K562 (cell line): ENCODE measurements around the gene GPR4. TPM values are rescaled to one million over a fixed set of nuclear protein-coding genes. Genes with fewer than 3 reads are reported as not detected.

ENCODE experiments used
- CBFA2T2 ChIP-seq: fragments of 450-650 bp; conservative IDR thresholded peaks from 2 replicates; pipeline ENCODE4 v1.6.1; 2017; ENCODE audit warnings: mild to moderate bottlenecking
- CTBP1 ChIP-seq: fragments of 450-650 bp; IDR thresholded peaks from 2 replicates; pipeline ENCODE4 v1.6.1; 2016; ENCODE audit warnings: borderline replicate concordance
- DACH1 ChIP-seq: fragments of 450-650 bp; IDR thresholded peaks from 2 replicates; pipeline ENCODE4 v1.6.1; 2018; ENCODE audit not compliant: partially characterized antibody
- HLTF ChIP-seq: fragments of 450-650 bp; IDR thresholded peaks from 2 replicates; pipeline ENCODE4 v1.6.1; 2016
- MED1 ChIP-seq: sonication (generic); formaldehyde crosslinking; IDR thresholded peaks from 2 replicates; pipeline ENCODE4 v1.8.1; 2023; ENCODE audit warnings: missing genetic modification reagents, borderline replicate concordance
- NBN ChIP-seq: fragments of 450-650 bp; IDR thresholded peaks from 2 replicates; pipeline ENCODE4 v1.6.1; 2016; ENCODE audit warnings: low read depth, mild to moderate bottlenecking
- NELFE ChIP-seq: IDR thresholded peaks from 2 replicates; pipeline ENCODE4 v1.6.1; 2011; ENCODE audit warnings: mild to moderate bottlenecking; ENCODE audit not compliant: insufficient read depth, insufficient read length
- NFE2L1 ChIP-seq: fragments of 450-650 bp; IDR thresholded peaks from 2 replicates; pipeline ENCODE4 v1.6.1; 2016; ENCODE audit warnings: missing genetic modification characterization, low read depth, mild to moderate bottlenecking, missing compliant biosample characterization, moderate library complexity, borderline replicate concordance
- OTX1 ChIP-seq: fragments of 450-650 bp; formaldehyde crosslinking; IDR thresholded peaks from 2 replicates; pipeline ENCODE4 v1.4.0; 2022; ENCODE audit warnings: mild to moderate bottlenecking
- PHF21A ChIP-seq: fragments of 450-650 bp; IDR thresholded peaks from 2 replicates; pipeline ENCODE4 v1.6.1; 2017; ENCODE audit warnings: low read depth, borderline replicate concordance
- POLR2A ChIP-seq: fragments of 450-650 bp; conservative IDR thresholded peaks from 2 replicates; pipeline ENCODE4 v1.6.1; 2016
- PTTG1 ChIP-seq: fragments of 450-650 bp; IDR thresholded peaks from 2 replicates; pipeline ENCODE4 v1.6.1; 2016; ENCODE audit warnings: low read depth, mild to moderate bottlenecking, missing genetic modification characterization, missing compliant biosample characterization
- TEAD1 ChIP-seq, 2 experiments: fragments of 450-650 bp in 1 of 2; sonication (generic) in 1 of 2; formaldehyde crosslinking; IDR thresholded peaks; 2 replicates each; pipeline versions ENCODE4 v1.4.0 to v1.8.0; 2020 to 2022; ENCODE audit warnings: mild to moderate bottlenecking in 2 of 2, missing genetic modification reagents in 1 of 2
- U2AF1 ChIP-seq: fragments of 200-400 bp; formaldehyde crosslinking; optimal IDR thresholded peaks from 2 replicates; pipeline ENCODE3; 2017; ENCODE audit warnings: mild to moderate bottlenecking, low read depth, low read length, moderate library complexity
- ZFP1 ChIP-seq: fragments of 450-650 bp; formaldehyde crosslinking; IDR thresholded peaks from 2 replicates; pipeline ENCODE4 v1.4.0; 2020; ENCODE audit warnings: mild to moderate bottlenecking, mixed read lengths
- ZFPM2 ChIP-seq: fragments of 250-450 bp; sonication (Bioruptor Pico); IDR thresholded peaks from 2 replicates; pipeline ENCODE4 v1.5.1; 2022; ENCODE audit warnings: mild to moderate bottlenecking
- ZNF175 ChIP-seq: fragments of 200-800 bp; sonication (Bioruptor generic); IDR thresholded peaks from 2 replicates; pipeline ENCODE4 v1.6.1; 2016; ENCODE audit warnings: low read depth, mild to moderate bottlenecking, missing genetic modification characterization, missing compliant biosample characterization
- ZNF282 ChIP-seq: sonication (generic); formaldehyde crosslinking; IDR thresholded peaks from 2 replicates; pipeline ENCODE4 v1.8.1; 2023; ENCODE audit warnings: missing genetic modification reagents
- polyA plus RNA-seq, 8 experiments: library from polyadenylated mRNA; depleted of rRNA in 4 of 8; stranded (reverse) in 5 of 8; unstranded in 3 of 8; fragments of >200 nt; fragmentation: Nextera tagmentation in 2 of 8; fragmentation: Illumina TruSeq in 1 of 8; extraction: Ambion mirVana in 2 of 8; extraction: Trizol in 1 of 8; gene quantifications; 2 replicates each; pipeline versions ENCODE4 v1.2.1 to v1.2.3, GENCODE V29; 2011 to 2014; ENCODE audit warnings: inconsistent platforms in 1 of 8, missing spikeins in 1 of 8
- total RNA-seq, 7 experiments: library from RNA; depleted of rRNA in 6 of 7; stranded (reverse); fragments of >200 nt in 6 of 7; fragmentation: Illumina TruSeq in 2 of 7; extraction: Trizol in 2 of 7; gene quantifications; 2 replicates each; pipeline versions ENCODE4 v1.2.1 to v1.2.3, GENCODE V29; 2011 to 2021; ENCODE audit warnings: low replicate concordance in 1 of 7
- TF ChIP-seq, protein P1 (sequence below): fragments of 450-650 bp; formaldehyde crosslinking; IDR thresholded peaks from 2 replicates; pipeline ENCODE4 v1.4.0; 2020; ENCODE audit warnings: mild to moderate bottlenecking, mixed read lengths
- TF ChIP-seq, protein P2 (sequence below): IDR thresholded peaks from 2 replicates; pipeline ENCODE4 v1.6.1; 2011; ENCODE audit warnings: borderline replicate concordance, low read depth, mild to moderate bottlenecking, moderate library complexity, low read length; ENCODE audit not compliant: insufficient read depth, poor library complexity, severe bottlenecking
- TF ChIP-seq, protein P3 (sequence below): fragments of 450-650 bp; formaldehyde crosslinking; IDR thresholded peaks from 2 replicates; pipeline ENCODE4 v1.4.0; 2022; ENCODE audit warnings: mild to moderate bottlenecking, moderate library complexity
- TF ChIP-seq, protein P4 (sequence below), 2 experiments: fragments of 450-650 bp in 1 of 2; IDR thresholded peaks; 2 replicates each; pipeline ENCODE4 v1.6.1; 2011 to 2017; ENCODE audit warnings: low read depth in 2 of 2, antibody characterized with exemption in 1 of 2, borderline replicate concordance in 1 of 2, low read length in 1 of 2, mild to moderate bottlenecking in 1 of 2, mixed read lengths in 1 of 2; ENCODE audit not compliant: control insufficient read depth in 1 of 2

GPR4 gene
- total and polyA plus RNA-seq, 9 of the 15 experiments (the other 6 are each of a cell fraction or from before 2014, with no cell fraction given): 0.03 to 0.09 (median 0.04) TPM; not detected in 5

DNA sequence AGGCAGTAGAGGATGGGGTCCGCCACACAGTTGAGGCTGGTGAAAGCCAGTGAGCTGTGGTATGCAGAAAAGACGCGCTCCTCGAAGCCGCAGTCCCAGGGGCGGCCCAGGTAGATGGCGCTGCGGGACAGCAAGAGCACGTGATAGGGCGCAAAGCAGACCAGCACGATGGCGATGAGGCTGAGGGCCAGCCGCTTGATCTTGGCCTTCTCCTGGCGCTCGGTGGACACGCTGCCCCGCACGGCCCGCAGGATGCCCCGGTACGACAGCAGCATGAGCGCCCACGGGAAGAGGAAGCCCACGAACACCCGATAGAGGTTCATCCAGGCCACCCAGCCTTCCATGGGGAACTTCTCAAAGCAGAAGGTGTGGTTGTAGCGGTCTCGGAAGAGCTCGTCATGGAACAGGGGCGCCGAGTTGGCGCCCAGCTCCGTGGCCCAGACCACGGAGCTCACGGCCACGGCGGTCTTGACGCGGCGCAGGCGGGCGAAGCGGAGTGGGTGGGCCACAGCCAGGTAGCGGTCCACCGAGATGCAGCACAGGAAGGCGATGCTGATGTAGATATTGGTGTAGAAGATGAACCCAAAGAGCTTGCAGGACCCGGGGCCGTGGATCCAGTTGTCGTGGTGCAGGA, 10.9 kb downstream of the GPR4 start (continued):
- TF ChIP-seq ZNF175 (CRISPR knock-in tag): peak; percentile 58; the same call in 1 of the 2 replicates
- peak; percentile 40; the same call in 1 of the 2 replicates for TF ChIP-seq CBFA2T2
- peak; percentile 71; the same call in 1 of the 2 replicates for TF ChIP-seq PHF21A
- TF ChIP-seq MED1 (CRISPR knock-in tag): no peak
- TF ChIP-seq HLTF: no peak
- TF ChIP-seq OTX1 (CRISPR knock-in tag): no peak
- no peak for TF ChIP-seq NFE2L1 (tag)
- no peak for TF ChIP-seq PTTG1 (tag)
- TF ChIP-seq, protein P1, sequence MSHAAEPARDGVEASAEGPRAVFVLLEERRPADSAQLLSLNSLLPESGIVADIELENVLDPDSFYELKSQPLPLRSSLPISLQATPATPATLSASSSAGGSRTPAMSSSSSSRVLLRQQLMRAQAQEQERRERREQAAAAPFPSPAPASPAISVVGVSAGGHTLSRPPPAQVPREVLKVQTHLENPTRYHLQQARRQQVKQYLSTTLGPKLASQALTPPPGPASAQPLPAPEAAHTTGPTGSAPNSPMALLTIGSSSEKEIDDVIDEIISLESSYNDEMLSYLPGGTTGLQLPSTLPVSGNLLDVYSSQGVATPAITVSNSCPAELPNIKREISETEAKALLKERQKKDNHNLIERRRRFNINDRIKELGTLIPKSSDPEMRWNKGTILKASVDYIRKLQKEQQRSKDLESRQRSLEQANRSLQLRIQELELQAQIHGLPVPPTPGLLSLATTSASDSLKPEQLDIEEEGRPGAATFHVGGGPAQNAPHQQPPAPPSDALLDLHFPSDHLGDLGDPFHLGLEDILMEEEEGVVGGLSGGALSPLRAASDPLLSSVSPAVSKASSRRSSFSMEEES (CRISPR knock-in tag): peak; percentile 87
- TF ChIP-seq CTBP1: peak; percentile 80
- TF ChIP-seq U2AF1: no peak
- TF ChIP-seq POLR2A: no peak
- no peak for TF ChIP-seq ZNF282 (CRISPR knock-in tag)
- no peak for TF ChIP-seq ZFPM2 (CRISPR knock-in tag)
- TF ChIP-seq ZFP1 (CRISPR knock-in tag): no peak
- TF ChIP-seq, protein P2, sequence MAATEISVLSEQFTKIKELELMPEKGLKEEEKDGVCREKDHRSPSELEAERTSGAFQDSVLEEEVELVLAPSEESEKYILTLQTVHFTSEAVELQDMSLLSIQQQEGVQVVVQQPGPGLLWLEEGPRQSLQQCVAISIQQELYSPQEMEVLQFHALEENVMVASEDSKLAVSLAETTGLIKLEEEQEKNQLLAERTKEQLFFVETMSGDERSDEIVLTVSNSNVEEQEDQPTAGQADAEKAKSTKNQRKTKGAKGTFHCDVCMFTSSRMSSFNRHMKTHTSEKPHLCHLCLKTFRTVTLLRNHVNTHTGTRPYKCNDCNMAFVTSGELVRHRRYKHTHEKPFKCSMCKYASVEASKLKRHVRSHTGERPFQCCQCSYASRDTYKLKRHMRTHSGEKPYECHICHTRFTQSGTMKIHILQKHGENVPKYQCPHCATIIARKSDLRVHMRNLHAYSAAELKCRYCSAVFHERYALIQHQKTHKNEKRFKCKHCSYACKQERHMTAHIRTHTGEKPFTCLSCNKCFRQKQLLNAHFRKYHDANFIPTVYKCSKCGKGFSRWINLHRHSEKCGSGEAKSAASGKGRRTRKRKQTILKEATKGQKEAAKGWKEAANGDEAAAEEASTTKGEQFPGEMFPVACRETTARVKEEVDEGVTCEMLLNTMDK: peak; percentile 89
- TF ChIP-seq TEAD1 (CRISPR knock-in tag; IDR thresholded peaks at IDR 0.05): peak; percentile 68 to 84; a peak in 2 of 4 replicates
- TF ChIP-seq DACH1: no peak
- TF ChIP-seq, protein P3, sequence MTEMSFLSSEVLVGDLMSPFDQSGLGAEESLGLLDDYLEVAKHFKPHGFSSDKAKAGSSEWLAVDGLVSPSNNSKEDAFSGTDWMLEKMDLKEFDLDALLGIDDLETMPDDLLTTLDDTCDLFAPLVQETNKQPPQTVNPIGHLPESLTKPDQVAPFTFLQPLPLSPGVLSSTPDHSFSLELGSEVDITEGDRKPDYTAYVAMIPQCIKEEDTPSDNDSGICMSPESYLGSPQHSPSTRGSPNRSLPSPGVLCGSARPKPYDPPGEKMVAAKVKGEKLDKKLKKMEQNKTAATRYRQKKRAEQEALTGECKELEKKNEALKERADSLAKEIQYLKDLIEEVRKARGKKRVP: no peak
- TF ChIP-seq NELFE: no peak
- no peak for TF ChIP-seq NBN
- TF ChIP-seq, protein P4, sequence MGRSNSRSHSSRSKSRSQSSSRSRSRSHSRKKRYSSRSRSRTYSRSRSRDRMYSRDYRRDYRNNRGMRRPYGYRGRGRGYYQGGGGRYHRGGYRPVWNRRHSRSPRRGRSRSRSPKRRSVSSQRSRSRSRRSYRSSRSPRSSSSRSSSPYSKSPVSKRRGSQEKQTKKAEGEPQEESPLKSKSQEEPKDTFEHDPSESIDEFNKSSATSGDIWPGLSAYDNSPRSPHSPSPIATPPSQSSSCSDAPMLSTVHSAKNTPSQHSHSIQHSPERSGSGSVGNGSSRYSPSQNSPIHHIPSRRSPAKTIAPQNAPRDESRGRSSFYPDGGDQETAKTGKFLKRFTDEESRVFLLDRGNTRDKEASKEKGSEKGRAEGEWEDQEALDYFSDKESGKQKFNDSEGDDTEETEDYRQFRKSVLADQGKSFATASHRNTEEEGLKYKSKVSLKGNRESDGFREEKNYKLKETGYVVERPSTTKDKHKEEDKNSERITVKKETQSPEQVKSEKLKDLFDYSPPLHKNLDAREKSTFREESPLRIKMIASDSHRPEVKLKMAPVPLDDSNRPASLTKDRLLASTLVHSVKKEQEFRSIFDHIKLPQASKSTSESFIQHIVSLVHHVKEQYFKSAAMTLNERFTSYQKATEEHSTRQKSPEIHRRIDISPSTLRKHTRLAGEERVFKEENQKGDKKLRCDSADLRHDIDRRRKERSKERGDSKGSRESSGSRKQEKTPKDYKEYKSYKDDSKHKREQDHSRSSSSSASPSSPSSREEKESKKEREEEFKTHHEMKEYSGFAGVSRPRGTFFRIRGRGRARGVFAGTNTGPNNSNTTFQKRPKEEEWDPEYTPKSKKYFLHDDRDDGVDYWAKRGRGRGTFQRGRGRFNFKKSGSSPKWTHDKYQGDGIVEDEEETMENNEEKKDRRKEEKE (IDR thresholded peaks at IDR 0.05; ENCODE audit: borderline replicate concordance in 1 of 2, control insufficient read depth in 1 of 2, low read depth in 2 of 2, low read length in 1 of 2): no peak
